Glutamatergic neuron (in vitro differentiated cells): Measurements from ENCODE around the gene RILP. TPM values are rescaled to one million over a fixed set of nuclear protein-coding genes. Genes with fewer than 3 reads are reported as not detected.
"Not testable (repeated sequence)": the region's sequence is repeated elsewhere in the genome, so short reads cannot be mapped to it uniquely, and the experiment has no call there.

Experiments
- DNase-seq: peaks from one replicate; pipeline ENCODE4 v3.0.0; 2022
- H3K27ac Mint-ChIP-seq: one replicate; pipeline ENCODE4 v1.8.0; 2020; ENCODE audit warnings: mild to moderate bottlenecking, mixed read lengths, inconsistent platforms; ENCODE audit not compliant: unreplicated experiment
- H3K27me3 Mint-ChIP-seq: one replicate; pipeline ENCODE4 v1.8.0; 2020; ENCODE audit warnings: mild to moderate bottlenecking, moderate library complexity, mixed read lengths, inconsistent platforms; ENCODE audit not compliant: unreplicated experiment
- H3K36me3 Mint-ChIP-seq: one replicate; pipeline ENCODE4 v1.8.0; 2020; ENCODE audit warnings: mild to moderate bottlenecking, mixed read lengths, inconsistent platforms; ENCODE audit not compliant: unreplicated experiment
- H3K4me1 Mint-ChIP-seq: one replicate; pipeline ENCODE4 v1.8.0; 2020; ENCODE audit warnings: mild to moderate bottlenecking, low read depth, mixed read lengths, inconsistent platforms; ENCODE audit not compliant: unreplicated experiment
- H3K4me3 Mint-ChIP-seq: one replicate; pipeline ENCODE4 v1.8.0; 2020; ENCODE audit warnings: mild to moderate bottlenecking, mixed read lengths, inconsistent platforms; ENCODE audit not compliant: unreplicated experiment
- H3K9me3 Mint-ChIP-seq: one replicate; pipeline ENCODE4 v1.8.0; 2020; ENCODE audit warnings: mild to moderate bottlenecking, moderate library complexity, mixed read lengths, inconsistent platforms; ENCODE audit not compliant: unreplicated experiment
- total RNA-seq: library from RNA; stranded (reverse); fragmentation: NEBNext Ultra II Directional; extraction: Animal tissue kit (Norgen Biotek cat#: 25700); gene quantifications from one replicate; pipeline ENCODE4 v1.2.1, GENCODE V29; 2021; ENCODE audit not compliant: unreplicated experiment
- TF ChIP-seq, protein P1 (sequence below): fragments of 200-600 bp; sonication (generic); IDR thresholded peaks from one replicate; pipeline ENCODE4 v1.5.0; 2021; ENCODE audit not compliant: partially characterized antibody, unreplicated experiment

The RILP gene
- total RNA-seq, 1 donor from 2014 or later = 4.2 TPM

DNA sequence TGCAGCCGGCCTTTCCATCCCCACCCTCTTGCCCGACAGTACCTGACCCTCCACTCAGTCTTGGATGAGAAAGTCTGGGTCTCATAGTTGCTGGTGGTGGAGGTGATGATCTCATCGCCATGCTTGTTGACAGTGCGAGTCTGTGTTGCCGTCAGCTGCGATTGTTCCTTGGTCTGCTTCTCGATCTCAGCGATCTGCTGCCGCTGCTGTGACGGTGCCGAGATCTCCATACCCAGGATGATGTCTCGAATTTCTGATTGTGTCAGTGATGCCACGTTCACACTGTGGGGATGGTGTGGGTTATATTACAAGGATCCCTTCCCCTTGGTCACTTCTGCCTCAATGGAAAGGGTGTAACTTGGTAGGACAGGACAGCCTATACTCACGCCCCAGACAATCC lies 4.1 kb upstream of the RILP start:
- Mint-ChIP-seq H3K36me3 (peaks cover 23% of the 10 kb centered on the region), H3K9me3 (peaks cover 5% of the 10 kb centered on the region), H3K4me1 (no peaks in the 10 kb centered on the region), H3K4me3 (no peak overlapping the region), H3K27me3 (peaks cover 2% of the 10 kb centered on the region), H3K27ac (no peak overlapping the region)
- DNase-seq = no peak
- TF ChIP-seq, protein P1, sequence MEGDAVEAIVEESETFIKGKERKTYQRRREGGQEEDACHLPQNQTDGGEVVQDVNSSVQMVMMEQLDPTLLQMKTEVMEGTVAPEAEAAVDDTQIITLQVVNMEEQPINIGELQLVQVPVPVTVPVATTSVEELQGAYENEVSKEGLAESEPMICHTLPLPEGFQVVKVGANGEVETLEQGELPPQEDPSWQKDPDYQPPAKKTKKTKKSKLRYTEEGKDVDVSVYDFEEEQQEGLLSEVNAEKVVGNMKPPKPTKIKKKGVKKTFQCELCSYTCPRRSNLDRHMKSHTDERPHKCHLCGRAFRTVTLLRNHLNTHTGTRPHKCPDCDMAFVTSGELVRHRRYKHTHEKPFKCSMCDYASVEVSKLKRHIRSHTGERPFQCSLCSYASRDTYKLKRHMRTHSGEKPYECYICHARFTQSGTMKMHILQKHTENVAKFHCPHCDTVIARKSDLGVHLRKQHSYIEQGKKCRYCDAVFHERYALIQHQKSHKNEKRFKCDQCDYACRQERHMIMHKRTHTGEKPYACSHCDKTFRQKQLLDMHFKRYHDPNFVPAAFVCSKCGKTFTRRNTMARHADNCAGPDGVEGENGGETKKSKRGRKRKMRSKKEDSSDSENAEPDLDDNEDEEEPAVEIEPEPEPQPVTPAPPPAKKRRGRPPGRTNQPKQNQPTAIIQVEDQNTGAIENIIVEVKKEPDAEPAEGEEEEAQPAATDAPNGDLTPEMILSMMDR = no peak

DNA sequence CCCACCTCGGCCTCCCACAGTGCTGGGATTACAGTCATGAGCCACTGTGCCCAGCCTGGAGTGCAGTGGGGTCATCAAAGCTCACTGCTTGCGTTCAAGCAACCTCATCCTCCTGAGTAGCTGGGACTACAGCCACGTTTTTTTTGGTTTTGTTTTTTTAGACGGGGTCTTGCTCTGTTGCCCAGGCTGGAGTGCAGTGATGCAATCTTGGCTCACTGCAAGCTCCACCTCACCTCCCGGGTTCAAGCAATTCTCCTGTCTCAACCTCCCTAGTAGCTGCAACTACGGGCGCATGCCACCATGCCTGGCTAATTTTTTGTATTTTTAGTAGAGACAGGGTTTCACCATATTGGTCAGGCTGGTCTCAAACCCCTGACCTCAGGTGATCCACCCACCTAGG lies 3.1 kb upstream of the RILP start:
- not testable (repeated sequence) for H3K4me3 Mint-ChIP-seq, H3K9me3 Mint-ChIP-seq, DNase-seq, H3K27ac Mint-ChIP-seq, H3K27me3 Mint-ChIP-seq, H3K4me1 Mint-ChIP-seq
- H3K36me3 Mint-ChIP-seq = peaks cover 23% of the 10 kb centered on the region

DNA sequence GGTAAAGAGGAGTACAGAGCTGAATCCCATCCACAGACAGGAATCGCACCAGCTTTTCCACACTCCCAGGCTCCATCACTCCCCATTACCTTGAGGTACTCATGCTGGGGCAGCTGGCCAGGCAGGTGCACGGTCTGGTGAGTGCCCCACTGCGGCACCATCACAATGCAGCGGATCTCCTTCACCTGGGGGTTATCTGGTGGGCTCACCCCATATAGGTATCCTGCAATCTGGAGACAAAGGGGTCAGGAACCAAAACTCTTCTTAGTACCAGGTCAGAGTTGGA lies 1.8 kb upstream of the RILP start:
- Mint-ChIP-seq H3K36me3 (peaks cover 15% of the 10 kb centered on the region), H3K9me3 (peaks cover 2% of the 10 kb centered on the region), H3K4me3 (no peak overlapping the region), H3K27ac (no peak overlapping the region), H3K27me3 (peaks cover 2% of the 10 kb centered on the region), H3K4me1 (peaks cover 4% of the 10 kb centered on the region)
- no peak for DNase-seq
- TF ChIP-seq, protein P1 = no peak

DNA sequence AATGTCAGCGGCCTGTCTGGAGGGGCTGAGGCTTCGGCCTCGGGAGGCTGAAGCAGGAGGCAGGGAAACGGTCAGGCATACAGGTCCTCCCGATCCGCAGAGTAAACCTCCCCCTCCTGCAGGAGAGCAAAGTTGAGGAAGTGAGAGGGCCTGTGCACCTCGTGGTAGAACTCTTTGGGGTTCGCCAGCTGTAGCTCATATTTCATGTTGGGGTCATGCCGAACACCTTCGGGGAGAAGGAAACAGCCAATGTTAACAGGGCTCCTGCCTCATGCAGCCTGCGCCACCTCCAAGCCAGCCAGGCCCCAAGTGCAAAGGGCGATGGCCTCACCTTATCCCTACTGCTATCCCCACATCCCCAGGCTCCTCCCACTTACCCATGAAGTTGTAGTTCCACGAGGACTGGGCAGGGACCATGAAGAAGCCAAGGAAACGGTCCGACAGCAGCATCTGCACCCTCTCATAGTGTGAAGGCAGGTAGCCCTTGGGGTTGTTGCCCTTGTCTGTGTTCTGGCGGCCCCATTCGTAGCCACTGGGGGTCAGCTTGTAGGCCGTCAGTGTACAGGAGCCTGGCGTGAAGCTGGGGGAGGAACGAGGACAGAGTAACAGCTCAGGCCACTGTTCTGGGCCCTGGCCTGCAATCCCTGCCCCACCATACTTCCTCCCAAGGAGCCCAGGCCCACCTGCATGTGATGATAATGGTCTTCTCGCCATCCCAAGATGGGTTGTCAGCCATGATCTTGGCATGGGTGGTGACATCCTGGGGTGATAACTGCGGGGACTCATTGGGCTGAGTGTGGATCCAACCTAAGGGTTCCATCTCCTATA lies 1.3 kb upstream of the RILP start:
- peaks cover 12% of the 10 kb centered on the region for H3K36me3 Mint-ChIP-seq
- no peak for DNase-seq
- H3K9me3 Mint-ChIP-seq = peaks cover 2% of the 10 kb centered on the region
- H3K4me3 Mint-ChIP-seq = no peak overlapping the region
- H3K27ac Mint-ChIP-seq = no peak overlapping the region
- peaks cover 5% of the 10 kb centered on the region for H3K4me1 Mint-ChIP-seq
- H3K27me3 Mint-ChIP-seq = peaks cover 2% of the 10 kb centered on the region
- TF ChIP-seq, protein P1 = no peak

DNA sequence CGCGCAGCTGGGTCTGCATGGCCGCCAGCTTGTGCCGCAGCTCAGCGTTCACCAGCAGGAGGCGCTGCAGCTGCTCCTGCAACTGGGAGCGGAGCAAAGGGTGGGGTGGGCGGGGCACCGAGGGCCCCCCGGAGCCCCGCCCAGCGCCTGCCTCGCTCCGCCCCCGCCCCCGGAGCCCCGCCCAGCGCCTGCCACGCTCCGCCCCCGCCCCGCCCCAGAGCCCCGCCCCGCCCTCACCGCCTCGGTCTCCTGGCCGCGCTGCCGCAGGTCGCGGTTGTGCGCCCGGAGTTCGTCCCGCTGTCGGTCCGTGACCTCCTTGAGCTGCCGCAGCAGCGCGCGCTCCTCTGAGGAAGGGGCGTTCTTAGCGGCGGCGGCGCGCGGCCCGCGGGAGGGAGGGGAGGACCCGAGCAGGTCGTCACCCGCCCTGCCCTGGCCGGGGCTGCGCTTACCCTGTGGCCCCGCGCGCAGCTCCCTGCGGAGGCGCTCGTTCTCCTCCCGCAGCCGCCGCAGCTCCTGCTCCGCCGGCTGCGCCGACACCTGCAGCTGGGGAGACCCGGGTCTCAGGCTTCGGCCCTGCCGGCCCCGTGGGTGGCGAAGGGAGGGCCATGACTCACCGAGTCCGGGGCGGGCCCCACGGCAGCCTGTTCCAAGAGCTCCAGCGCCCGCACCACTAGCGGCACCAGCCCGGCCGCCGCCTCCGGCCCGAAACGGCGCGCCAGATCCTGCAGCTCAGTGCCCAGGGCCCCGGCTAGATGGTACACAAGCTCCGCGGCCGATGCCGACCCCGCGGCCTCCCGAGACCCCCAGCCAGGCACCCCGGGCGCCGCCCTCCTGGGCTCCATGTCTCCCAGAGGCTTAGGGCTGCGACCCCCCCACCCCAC lies 463 bp downstream of the RILP start:
- Mint-ChIP-seq H3K27me3 (peaks cover 4% of the 10 kb centered on the region), H3K9me3 (peaks cover 4% of the 10 kb centered on the region), H3K4me1 (peaks cover 15% of the 10 kb centered on the region), H3K36me3 (peaks cover 6% of the 10 kb centered on the region), H3K4me3 (no peak overlapping the region), H3K27ac (no peak overlapping the region)
- TF ChIP-seq, protein P1 = peak; percentile 88
- peak; percentile 96 for DNase-seq
